ENCODE results near the gene CNFN. TPM values are rescaled to one million over a fixed set of nuclear protein-coding genes. Genes with fewer than 3 reads are reported as not detected.

CNFN gene
- total RNA-seq, 1 experiment from 2014 or later, result 7.1 TPM

DNA sequence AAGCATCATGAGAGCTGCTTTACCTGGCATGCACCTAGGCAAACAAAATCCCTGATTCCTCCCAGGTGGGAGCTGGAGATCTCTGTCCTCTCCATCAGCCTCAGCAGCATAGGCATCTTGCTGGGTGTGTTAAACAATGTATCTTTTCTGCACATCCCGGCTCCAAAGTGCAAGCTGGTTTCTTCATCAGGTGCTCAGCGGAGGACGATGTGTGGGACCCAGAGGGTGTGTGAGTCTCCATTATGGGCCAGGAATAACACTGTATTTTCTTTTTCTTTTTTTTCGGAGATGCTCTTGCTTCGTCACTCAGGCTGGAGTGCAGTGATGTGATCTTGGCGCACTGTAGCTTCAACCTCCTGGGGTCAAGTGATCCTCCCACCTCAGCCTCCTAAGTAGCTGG, 9.9 kb downstream of the CNFN start:
- H3K18ac ChIP-seq (ENCODE audit: insufficient read length, low read depth, low read length), result no peak overlapping the region
- H3K9me3 ChIP-seq (ENCODE audit: control insufficient read depth, low read depth, low read length), result no peaks in the 10 kb centered on the region
- Mint-ChIP-seq H3K36me3 (ENCODE audit: insufficient read depth in 1 of 3, low read depth in 3 of 3) (peaks cover 0 to 14% (median 8%) of the 10 kb centered on the region in 3 experiments; a peak in 6 of 7 replicates), H3K4me3 (no peak overlapping the region), H3K4me1 (peaks cover 11 to 13% of the 10 kb centered on the region in 2 experiments; a peak in 3 of 4 replicates), H3K27ac (no peak overlapping the region), H3K27me3 (ENCODE audit: low read depth) (peaks cover 31% of the 10 kb centered on the region), H3K9me3 (no peaks in the 10 kb centered on the region)
- no peak overlapping the region for H2AK5ac ChIP-seq (ENCODE audit: insufficient read length, low read length)
- H3K56ac ChIP-seq (ENCODE audit: insufficient read length, low read depth, low read length), result no peak overlapping the region
- no peak overlapping the region for H2BK120ac ChIP-seq (ENCODE audit: low read depth, low read length, poor library complexity, severe bottlenecking)
- H2BK12ac ChIP-seq (ENCODE audit: insufficient read length, low read depth, low read length), result no peak overlapping the region
- H4K91ac ChIP-seq (ENCODE audit: insufficient read length, low read depth, low read length), result no peak overlapping the region
- TF ChIP-seq, protein P1, sequence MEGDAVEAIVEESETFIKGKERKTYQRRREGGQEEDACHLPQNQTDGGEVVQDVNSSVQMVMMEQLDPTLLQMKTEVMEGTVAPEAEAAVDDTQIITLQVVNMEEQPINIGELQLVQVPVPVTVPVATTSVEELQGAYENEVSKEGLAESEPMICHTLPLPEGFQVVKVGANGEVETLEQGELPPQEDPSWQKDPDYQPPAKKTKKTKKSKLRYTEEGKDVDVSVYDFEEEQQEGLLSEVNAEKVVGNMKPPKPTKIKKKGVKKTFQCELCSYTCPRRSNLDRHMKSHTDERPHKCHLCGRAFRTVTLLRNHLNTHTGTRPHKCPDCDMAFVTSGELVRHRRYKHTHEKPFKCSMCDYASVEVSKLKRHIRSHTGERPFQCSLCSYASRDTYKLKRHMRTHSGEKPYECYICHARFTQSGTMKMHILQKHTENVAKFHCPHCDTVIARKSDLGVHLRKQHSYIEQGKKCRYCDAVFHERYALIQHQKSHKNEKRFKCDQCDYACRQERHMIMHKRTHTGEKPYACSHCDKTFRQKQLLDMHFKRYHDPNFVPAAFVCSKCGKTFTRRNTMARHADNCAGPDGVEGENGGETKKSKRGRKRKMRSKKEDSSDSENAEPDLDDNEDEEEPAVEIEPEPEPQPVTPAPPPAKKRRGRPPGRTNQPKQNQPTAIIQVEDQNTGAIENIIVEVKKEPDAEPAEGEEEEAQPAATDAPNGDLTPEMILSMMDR (conservative IDR thresholded peaks at IDR 0.05), result no peak
- no peak overlapping the region for H3K23ac ChIP-seq (ENCODE audit: insufficient read length, low read depth, low read length)
- H3K4me1 ChIP-seq (ENCODE audit: insufficient read depth, low read length), result 0 out of 2 replicates have a peak, but pooled peaks cover 2% of the 10 kb centered on the region
- no peak overlapping the region for H4K5ac ChIP-seq (ENCODE audit: insufficient read length, low read depth, low read length)
- no peak overlapping the region for H3K14ac ChIP-seq (ENCODE audit: insufficient read depth, low read length)
- H3K4ac ChIP-seq (ENCODE audit: low read depth, low read length), result no peak overlapping the region
- no peak overlapping the region for H2AFZ ChIP-seq (ENCODE audit: low read length)
- no peak overlapping the region for H3K27ac ChIP-seq (ENCODE audit: insufficient read length, low read depth, low read length)
- no peak overlapping the region for H2BK15ac ChIP-seq (ENCODE audit: low read depth, low read length)
- H3K27me3 ChIP-seq (ENCODE audit: insufficient read depth, low read length), result no peaks in the 10 kb centered on the region
- H4K8ac ChIP-seq (replicated peaks; ENCODE audit: insufficient read length, low read depth, low read length), result no peak overlapping the region
- H3K4me2 ChIP-seq (ENCODE audit: insufficient read depth, insufficient read length, low read length), result no peak overlapping the region
- no peak overlapping the region for H3T11ph ChIP-seq (ENCODE audit: low read length)
- H2BK5ac ChIP-seq (ENCODE audit: insufficient read length, low read length), result no peak overlapping the region
- no peaks in the 10 kb centered on the region for H3K79me2 ChIP-seq (ENCODE audit: insufficient read depth, low read length)
- H2BK20ac ChIP-seq (ENCODE audit: low read depth, low read length, poor library complexity, severe bottlenecking), result no peak overlapping the region
- no peaks in the 10 kb centered on the region for H3K79me1 ChIP-seq (ENCODE audit: insufficient read depth, low read depth, low read length, poor library complexity, severe bottlenecking)
- no peaks in the 10 kb centered on the region for H3K23me2 ChIP-seq (ENCODE audit: insufficient read length, low read depth, low read length, poor library complexity, severe bottlenecking)
- WGBS (ENCODE audit: extremely low coverage, insufficient read length, low lambda C conversion rate), result no CpG with 5 or more reads among the region's 6 CpGs
- no peak overlapping the region for H3K9ac ChIP-seq (ENCODE audit: extremely low read depth, insufficient read length, low read length)
- H4K20me1 ChIP-seq (ENCODE audit: control insufficient read depth, insufficient read depth, insufficient read length), result no peaks in the 10 kb centered on the region
- no peak for DNase-seq

Data from H9 (cell line).